Fibroblast of pulmonary artery (primary cell): ENCODE results near the gene GPATCH4.

ENCODE experiments used
- DNase-seq: peaks from one replicate; pipeline ENCODE4 v3.0.0-alpha.2; 2010; ENCODE audit warnings: low read depth
- H3K4me3 ChIP-seq: replicated peaks from 2 replicates; pipeline ENCODE4 v1.5.1; 2011; ENCODE audit warnings: low read depth, mild to moderate bottlenecking, control low read depth, low read length, moderate library complexity
- CTCF ChIP-seq: IDR thresholded peaks from 2 replicates; pipeline ENCODE4 v1.5.1; 2011; ENCODE audit warnings: mild to moderate bottlenecking, control low read depth, low read length, inconsistent platforms; ENCODE audit errors: missing control alignments

The GPATCH4 gene

GRCh38 chr1:156551066-156551643 lies 50.1 kb downstream of the GPATCH4 start:
- no peak overlapping the region for H3K4me3 ChIP-seq
- no peak for TF ChIP-seq CTCF
- no peak for DNase-seq

- no peak for TF ChIP-seq CTCF
- no peak for DNase-seq
- no peak overlapping the region for H3K4me3 ChIP-seq
Measured at GRCh38 chr1:156550346-156550745, 50.9 kb downstream of the GPATCH4 start.

GRCh38 chr1:156549831-156550230 lies 51.4 kb downstream of the GPATCH4 start:
- DNase-seq: no peak
- TF ChIP-seq CTCF: no peak
- H3K4me3 ChIP-seq: no peak overlapping the region

GRCh38 chr1:156549390-156549789 lies 51.9 kb downstream of the GPATCH4 start:
- no peak for TF ChIP-seq CTCF
- no peak for DNase-seq
- no peak overlapping the region for H3K4me3 ChIP-seq

- no peak overlapping the region for H3K4me3 ChIP-seq
- TF ChIP-seq CTCF: no peak
- DNase-seq: no peak
Measured at GRCh38 chr1:156547982-156548381, 53.3 kb downstream of the GPATCH4 start.

- no peak for DNase-seq
- H3K4me3 ChIP-seq: no peak overlapping the region
- no peak for TF ChIP-seq CTCF
Measured at GRCh38 chr1:156547434-156547833, 53.8 kb downstream of the GPATCH4 start.

- DNase-seq: no peak
- no peak for TF ChIP-seq CTCF
- H3K4me3 ChIP-seq: no peak overlapping the region
Measured at GRCh38 chr1:156546267-156546666, 55.0 kb downstream of the GPATCH4 start.
